Endodermal cell (in vitro differentiated cells): ENCODE data around the gene SIGLEC12. TPM values are rescaled to one million over a fixed set of nuclear protein-coding genes. Genes with fewer than 3 reads are reported as not detected.
"Not testable (repeated sequence)": the region's sequence is repeated elsewhere in the genome, so short reads cannot be mapped to it uniquely, and the experiment has no call there.

Experiments used
- DNase-seq: peaks from one replicate; pipeline ENCODE4 v3.0.0-alpha.2; 2017
- H3K27ac ChIP-seq: 2 replicates; pipeline ENCODE4 v1.5.1; 2013; ENCODE audit warnings: mild to moderate bottlenecking, low read depth, low read length, moderate library complexity
- H3K27me3 ChIP-seq: 2 replicates; pipeline ENCODE4 v1.6.1; 2013; ENCODE audit warnings: mild to moderate bottlenecking, low read length, moderate library complexity; ENCODE audit not compliant: insufficient read depth, control insufficient read depth, poor library complexity, severe bottlenecking
- H3K36me3 ChIP-seq: 2 replicates; pipeline ENCODE4 v1.7.0; 2013; ENCODE audit warnings: mild to moderate bottlenecking, low read length, moderate library complexity; ENCODE audit not compliant: control insufficient read depth, insufficient read depth
- H3K4me1 ChIP-seq: one replicate; pipeline ENCODE4 v1.7.0; 2013; ENCODE audit warnings: low read length; ENCODE audit not compliant: control insufficient read depth, insufficient read depth
- H3K4me3 ChIP-seq: 2 replicates; pipeline ENCODE4 v1.5.1; 2013; ENCODE audit warnings: mild to moderate bottlenecking, low read length, moderate library complexity
- H3K9ac ChIP-seq: 2 replicates; pipeline ENCODE4 v1.6.1; 2013; ENCODE audit warnings: mild to moderate bottlenecking, low read length, moderate library complexity; ENCODE audit not compliant: poor library complexity, severe bottlenecking; ENCODE audit errors: extremely low read depth
- H3K9me3 ChIP-seq: 2 replicates; pipeline ENCODE4 v1.6.1; 2013; ENCODE audit warnings: mild to moderate bottlenecking, low read length, moderate library complexity; ENCODE audit not compliant: control insufficient read depth
- H3K27ac Mint-ChIP-seq: 2 replicates; pipeline ENCODE4 v1.8.0; 2020; ENCODE audit warnings: mixed read lengths
- H3K27me3 Mint-ChIP-seq: 2 replicates; pipeline ENCODE4 v1.8.0; 2021; ENCODE audit warnings: mild to moderate bottlenecking, mixed read lengths; ENCODE audit not compliant: insufficient read depth
- H3K36me3 Mint-ChIP-seq: 2 replicates; pipeline ENCODE4 v1.8.0; 2020; ENCODE audit warnings: low read depth, mixed read lengths
- H3K4me1 Mint-ChIP-seq: 2 replicates; pipeline ENCODE4 v1.8.0; 2020; ENCODE audit warnings: mixed read lengths
- H3K4me3 Mint-ChIP-seq: 2 replicates; pipeline ENCODE4 v1.8.0; 2020; ENCODE audit warnings: mild to moderate bottlenecking, moderate library complexity, mixed read lengths
- H3K9me3 Mint-ChIP-seq: 2 replicates; pipeline ENCODE4 v1.8.0; 2020; ENCODE audit warnings: mild to moderate bottlenecking, mixed read lengths
- WGBS, 2 experiments: methylation state at CpG; one replicate each; pipeline versions ENCODE4 v1.1.5 to v1.1.7; 2013; ENCODE audit warnings: missing lambda C conversion rate in 2 of 2, mixed read lengths in 1 of 2; ENCODE audit not compliant: insufficient coverage in 1 of 2, insufficient read length in 1 of 2; 5-methylcytosine and 5-hydroxymethylcytosine counted together
- total RNA-seq, 2 donors: library from RNA; stranded (reverse); fragmentation: NEBNext Ultra II Directional in 1 of 2; extraction: Animal tissue kit (Norgen Biotek cat#: 25700) in 1 of 2; gene quantifications; 2 replicates in 1 of 2; 3 replicates in 1 of 2; pipeline ENCODE4 v1.2.1, GENCODE V29; 2021
- TF ChIP-seq, protein P1 (sequence below): fragments of 200-600 bp; sonication (generic); conservative IDR thresholded peaks from 2 replicates; pipeline ENCODE4 v1.5.0; 2021; ENCODE audit warnings: antibody characterized with exemption, mild to moderate bottlenecking

Gene SIGLEC12
- total RNA-seq, 2 donors from 2014 or later = not detected

DNA sequence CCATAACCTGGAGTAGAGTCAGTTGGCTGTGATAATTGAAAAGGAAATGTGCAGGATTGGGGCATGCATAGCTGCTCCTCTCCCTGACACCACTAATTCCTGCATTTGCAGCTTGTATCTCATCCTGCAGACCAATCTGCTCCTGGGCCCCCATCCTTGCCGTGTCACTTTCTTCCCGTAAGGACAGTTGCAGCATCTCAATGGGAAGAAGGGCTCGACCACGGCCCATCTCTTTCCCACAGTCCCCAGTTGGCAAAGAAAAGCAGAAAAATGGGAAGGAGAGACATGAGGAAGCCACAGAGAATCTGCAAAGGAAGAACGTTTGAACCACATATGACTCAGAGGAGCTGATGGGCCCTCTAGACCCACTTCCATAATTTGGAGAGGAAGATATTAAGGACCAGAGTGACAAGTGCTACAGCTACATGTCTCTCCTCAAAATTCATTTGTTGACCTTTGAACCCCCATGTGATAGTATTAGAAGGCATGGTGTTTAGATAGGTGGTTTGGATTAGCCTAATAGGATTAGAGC lies 1.8 kb upstream of the SIGLEC12 start:
- H3K4me3 ChIP-seq = no peak overlapping the region
- H3K27ac Mint-ChIP-seq = no peak overlapping the region
- 75 to 83% methylated on average over 3 to 5 of the region's 5 CpGs for WGBS, 2 experiments
- peaks cover 5% of the 10 kb centered on the region for H3K9me3 Mint-ChIP-seq
- H3K27ac ChIP-seq = no peak overlapping the region
- H3K36me3 ChIP-seq = no peaks in the 10 kb centered on the region
- TF ChIP-seq, protein P1, sequence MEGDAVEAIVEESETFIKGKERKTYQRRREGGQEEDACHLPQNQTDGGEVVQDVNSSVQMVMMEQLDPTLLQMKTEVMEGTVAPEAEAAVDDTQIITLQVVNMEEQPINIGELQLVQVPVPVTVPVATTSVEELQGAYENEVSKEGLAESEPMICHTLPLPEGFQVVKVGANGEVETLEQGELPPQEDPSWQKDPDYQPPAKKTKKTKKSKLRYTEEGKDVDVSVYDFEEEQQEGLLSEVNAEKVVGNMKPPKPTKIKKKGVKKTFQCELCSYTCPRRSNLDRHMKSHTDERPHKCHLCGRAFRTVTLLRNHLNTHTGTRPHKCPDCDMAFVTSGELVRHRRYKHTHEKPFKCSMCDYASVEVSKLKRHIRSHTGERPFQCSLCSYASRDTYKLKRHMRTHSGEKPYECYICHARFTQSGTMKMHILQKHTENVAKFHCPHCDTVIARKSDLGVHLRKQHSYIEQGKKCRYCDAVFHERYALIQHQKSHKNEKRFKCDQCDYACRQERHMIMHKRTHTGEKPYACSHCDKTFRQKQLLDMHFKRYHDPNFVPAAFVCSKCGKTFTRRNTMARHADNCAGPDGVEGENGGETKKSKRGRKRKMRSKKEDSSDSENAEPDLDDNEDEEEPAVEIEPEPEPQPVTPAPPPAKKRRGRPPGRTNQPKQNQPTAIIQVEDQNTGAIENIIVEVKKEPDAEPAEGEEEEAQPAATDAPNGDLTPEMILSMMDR = no peak
- H3K9ac ChIP-seq = no peak overlapping the region
- no peaks in the 10 kb centered on the region for H3K27me3 ChIP-seq
- peaks cover 28% of the 10 kb centered on the region for H3K27me3 Mint-ChIP-seq
- DNase-seq = no peak
- no peaks in the 10 kb centered on the region for H3K36me3 Mint-ChIP-seq
- no peaks in the 10 kb centered on the region for H3K4me1 Mint-ChIP-seq
- H3K4me3 Mint-ChIP-seq = no peak overlapping the region
- no peaks in the 10 kb centered on the region for H3K4me1 ChIP-seq
- peaks cover 4% of the 10 kb centered on the region for H3K9me3 ChIP-seq

DNA sequence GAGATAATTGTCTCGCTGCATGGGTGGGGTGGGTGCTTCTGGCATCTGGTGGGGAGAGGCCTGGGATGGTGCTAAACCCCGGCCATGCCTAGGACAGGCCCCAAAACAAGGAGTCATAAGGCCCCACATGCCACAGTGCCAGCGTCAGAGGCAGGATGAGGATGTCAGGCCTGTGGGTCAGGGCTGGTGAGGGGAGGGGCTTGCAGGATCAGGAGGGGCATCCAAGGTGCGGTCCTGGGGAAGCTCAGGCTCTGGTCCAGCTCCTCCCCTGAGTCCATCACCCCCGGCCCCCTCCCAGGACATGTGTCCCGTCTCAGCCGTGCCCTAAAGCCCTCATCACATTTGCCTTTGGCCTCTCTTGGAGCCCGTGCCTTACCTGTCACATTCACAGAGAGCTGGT lies 669 bp downstream of the SIGLEC12 start:
- H3K36me3 ChIP-seq, H3K9ac ChIP-seq, DNase-seq, H3K4me1 ChIP-seq, H3K27ac ChIP-seq, H3K27ac Mint-ChIP-seq, H3K4me3 Mint-ChIP-seq, H3K27me3 ChIP-seq, H3K9me3 ChIP-seq, H3K4me1 Mint-ChIP-seq, H3K9me3 Mint-ChIP-seq, H3K4me3 ChIP-seq, H3K36me3 Mint-ChIP-seq: not testable (repeated sequence)
- WGBS, 2 experiments = 50 to 65% methylated on average over 4 to 8 of the region's 8 CpGs
- peaks cover 33% of the 10 kb centered on the region for H3K27me3 Mint-ChIP-seq

DNA sequence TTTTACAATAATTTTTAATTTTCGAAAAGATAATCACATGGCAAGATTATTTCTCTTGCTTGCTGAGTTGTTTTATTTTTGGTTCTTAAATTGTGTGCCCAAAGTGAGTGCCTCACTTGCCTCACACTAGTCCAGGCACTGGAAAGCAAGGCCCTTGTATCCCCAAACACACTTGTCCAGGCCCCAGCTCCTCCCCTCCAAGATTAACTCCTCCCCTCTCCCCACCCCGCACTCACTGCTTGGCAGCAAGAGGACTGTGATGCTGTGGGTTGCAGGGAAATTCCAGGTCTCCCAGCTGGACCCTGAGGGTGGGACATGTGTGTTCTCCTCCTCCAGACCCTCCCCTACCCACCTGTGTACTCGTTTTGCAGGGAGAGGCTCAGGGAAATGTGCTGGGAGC lies 3.9 kb downstream of the SIGLEC12 start:
- Histone ChIP-seq H3K36me3 (no peaks in the 10 kb centered on the region), H3K27me3 (no peaks in the 10 kb centered on the region), H3K9me3 (no peaks in the 10 kb centered on the region), H3K4me1 (no peaks in the 10 kb centered on the region), H3K27ac (no peak overlapping the region), H3K9ac (no peak overlapping the region), H3K4me3 (no peak overlapping the region)
- Mint-ChIP-seq H3K27ac (no peak overlapping the region), H3K9me3 (no peaks in the 10 kb centered on the region), H3K4me3 (no peak overlapping the region), H3K27me3 (peaks cover 25% of the 10 kb centered on the region), H3K4me1 (no peaks in the 10 kb centered on the region), H3K36me3 (no peaks in the 10 kb centered on the region)
- WGBS, 2 experiments = 39 to 80% methylated on average over 1 to 2 of the region's 3 CpGs
- no peak for DNase-seq
- TF ChIP-seq, protein P1 = no peak

DNA sequence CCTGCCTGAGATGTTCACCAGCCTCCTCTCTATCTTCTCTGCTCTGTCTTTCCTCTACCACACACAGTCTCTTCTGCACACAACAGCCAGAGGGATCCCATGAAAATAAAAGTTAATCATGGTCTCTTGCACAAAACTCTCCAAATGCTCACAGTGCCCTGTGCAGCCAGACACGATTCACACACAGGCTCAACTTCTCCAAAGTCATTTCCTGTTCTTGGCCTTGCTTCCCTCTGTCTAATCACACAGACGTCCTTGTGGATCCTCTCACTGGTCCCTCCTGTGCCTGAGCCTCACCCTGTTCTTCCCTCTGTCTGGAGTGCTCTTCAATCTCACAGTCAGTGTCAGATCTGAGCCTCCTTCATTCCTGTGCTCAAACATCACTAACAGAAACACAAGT lies 7.8 kb downstream of the SIGLEC12 start:
- TF ChIP-seq, protein P1 = no peak
- no peaks in the 10 kb centered on the region for H3K4me1 Mint-ChIP-seq
- H3K9ac ChIP-seq = no peak overlapping the region
- no peaks in the 10 kb centered on the region for H3K36me3 Mint-ChIP-seq
- no peak overlapping the region for H3K27ac ChIP-seq
- H3K27me3 ChIP-seq = no peaks in the 10 kb centered on the region
- no peak overlapping the region for H3K4me3 Mint-ChIP-seq
- no peak overlapping the region for H3K27ac Mint-ChIP-seq
- H3K27me3 Mint-ChIP-seq = peaks cover 33% of the 10 kb centered on the region
- no peak for DNase-seq
- no peaks in the 10 kb centered on the region for H3K4me1 ChIP-seq
- 45 to 49% methylated on average over 2 of the region's 2 CpGs for WGBS, 2 experiments
- H3K9me3 ChIP-seq = no peaks in the 10 kb centered on the region
- no peaks in the 10 kb centered on the region for H3K36me3 ChIP-seq
- H3K9me3 Mint-ChIP-seq = no peaks in the 10 kb centered on the region
- no peak overlapping the region for H3K4me3 ChIP-seq
